ENCODE measurements around the gene RSF1.

DNA sequence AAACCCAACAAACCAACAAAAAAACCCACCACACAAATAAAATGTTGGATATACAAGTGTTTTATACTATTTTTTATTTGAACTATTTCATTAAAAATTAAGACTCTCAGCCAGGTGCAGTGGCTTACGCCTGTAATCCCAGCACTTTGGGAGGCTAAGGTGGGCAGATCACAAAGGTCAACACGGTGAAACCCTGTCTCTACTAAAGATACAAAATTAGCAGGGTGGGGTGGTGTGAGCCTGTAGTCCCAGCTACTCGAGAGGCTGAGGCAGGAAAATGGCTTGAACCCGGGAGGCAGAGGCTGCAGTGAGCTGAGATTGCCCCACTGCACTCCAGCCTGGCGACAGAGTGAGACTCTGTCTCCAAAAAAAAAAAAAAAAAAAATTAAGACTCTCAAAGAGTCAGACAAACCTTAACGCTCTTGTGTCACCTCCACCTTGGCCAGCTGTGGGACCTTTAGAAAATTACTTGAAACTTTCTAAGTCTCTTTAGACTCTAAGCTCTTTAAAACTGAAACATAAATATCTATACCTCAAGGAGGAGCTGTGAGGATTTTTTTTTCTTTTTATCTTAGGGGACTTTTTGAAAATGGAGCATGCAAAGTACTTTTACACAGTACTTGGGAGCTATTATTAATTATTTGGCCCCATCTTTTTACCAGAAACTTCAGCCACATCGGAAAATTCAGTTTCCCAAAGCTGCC lies 114.5 kb downstream of the RSF1 start:
- TF ChIP-seq CTCF (IDR thresholded peaks at IDR 0.05) (no peak), POLR2A (IDR thresholded peaks at IDR 0.05) (no peak)

Data from uterus (tissue), 2 donors.